Activated CD4-positive, alpha-beta T cell treated with anti-CD3 and anti-CD28 coated beads, Interleukin-2, amount 50 U/mL, for 24 hours (primary cell): ENCODE results near the gene CAMSAP2.
"Not testable (repeated sequence)": the region's sequence is repeated elsewhere in the genome, so short reads cannot be mapped to it uniquely, and the experiment has no call there.

Experiments
- DNase-seq, 2 donors: peaks; one replicate each; pipeline ENCODE4 v3.0.0-alpha.2; 2020; ENCODE audit warnings: low read depth in 1 of 2, low spot score in 1 of 2

The CAMSAP2 gene

GRCh38 chr1:200779326-200779725 is 40.6 kb downstream of the CAMSAP2 start:
- no peak for DNase-seq

DNA sequence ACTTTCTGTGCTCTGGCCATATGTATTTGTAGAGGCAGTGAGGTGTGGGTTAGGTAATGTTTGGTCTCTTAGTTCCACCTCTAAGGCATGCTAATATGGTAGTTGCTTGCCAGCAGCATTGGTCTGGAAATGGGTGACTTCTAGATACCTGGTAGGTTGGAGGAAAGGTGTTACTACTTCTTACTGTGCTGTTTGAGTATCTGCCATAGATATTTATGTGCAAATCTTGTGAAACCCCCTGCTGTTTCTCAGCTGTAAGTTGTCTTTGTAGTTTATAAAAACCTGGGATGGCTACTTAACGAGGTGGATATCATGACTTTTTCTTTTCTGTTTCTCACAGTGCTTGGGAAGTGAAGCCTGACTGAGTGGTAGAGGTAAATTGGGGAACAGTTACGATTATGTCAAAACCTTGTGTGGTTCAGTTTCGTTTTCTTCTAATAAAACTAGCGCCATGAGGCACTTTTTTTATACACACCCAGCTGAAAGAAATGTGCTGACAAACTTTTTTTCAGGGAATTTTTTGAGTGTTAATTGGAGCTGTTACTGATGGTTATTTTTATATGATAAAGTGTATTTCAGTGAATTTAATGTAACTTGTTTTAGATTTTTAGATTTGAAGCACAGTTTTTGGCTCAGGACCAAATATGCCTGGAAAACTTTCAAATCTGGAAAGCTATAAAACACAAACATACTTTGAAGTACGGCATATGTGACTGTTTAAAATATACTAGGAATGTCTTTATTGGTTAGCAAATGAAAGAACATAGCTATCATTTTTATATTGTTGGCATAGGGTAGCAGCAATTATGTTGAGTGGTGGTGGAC is 42.1 kb downstream of the CAMSAP2 start:
- no peak for DNase-seq

DNA sequence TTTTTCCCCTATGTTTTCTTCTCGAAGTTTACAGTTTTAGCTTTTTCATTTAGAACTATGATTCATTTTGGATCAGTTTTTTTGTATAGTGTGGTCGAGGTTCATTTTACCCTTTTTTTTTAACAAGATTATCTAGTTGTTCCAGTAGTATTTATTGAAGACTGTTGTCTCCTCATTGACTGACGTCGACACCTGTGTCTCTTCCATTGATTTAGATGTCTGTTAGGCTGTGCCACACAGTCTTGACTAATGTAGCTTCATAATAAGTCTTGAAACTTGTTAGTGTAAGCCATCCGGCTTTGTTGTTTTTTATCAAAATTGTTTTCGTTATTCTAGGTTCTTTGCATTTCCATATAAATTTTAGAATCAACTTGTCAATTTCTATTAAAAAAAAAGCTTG is 45.2 kb downstream of the CAMSAP2 start:
- DNase-seq: no peak

- DNase-seq: no peak
Measured at GRCh38 chr1:200784576-200784975, 45.9 kb downstream of the CAMSAP2 start.

DNA sequence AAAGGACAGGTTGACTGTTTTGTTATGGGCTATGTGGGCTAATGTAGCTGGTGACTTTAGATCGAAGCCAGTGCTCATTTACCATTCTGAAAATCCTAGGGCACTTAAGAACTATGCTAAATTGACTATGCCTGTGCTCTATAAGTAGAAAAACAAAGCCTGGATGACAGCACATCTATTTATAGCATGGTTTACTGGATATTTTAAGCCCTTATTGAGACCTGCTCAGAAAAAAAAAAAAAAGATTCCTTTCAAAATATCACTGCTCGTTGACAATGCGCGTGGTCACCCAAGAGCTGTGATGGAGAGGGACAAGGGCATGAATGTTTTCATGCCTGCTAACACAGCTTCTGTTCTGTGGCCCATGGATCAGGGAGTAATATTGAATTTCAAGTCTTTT is 48.1 kb downstream of the CAMSAP2 start:
- DNase-seq: no peak

DNA sequence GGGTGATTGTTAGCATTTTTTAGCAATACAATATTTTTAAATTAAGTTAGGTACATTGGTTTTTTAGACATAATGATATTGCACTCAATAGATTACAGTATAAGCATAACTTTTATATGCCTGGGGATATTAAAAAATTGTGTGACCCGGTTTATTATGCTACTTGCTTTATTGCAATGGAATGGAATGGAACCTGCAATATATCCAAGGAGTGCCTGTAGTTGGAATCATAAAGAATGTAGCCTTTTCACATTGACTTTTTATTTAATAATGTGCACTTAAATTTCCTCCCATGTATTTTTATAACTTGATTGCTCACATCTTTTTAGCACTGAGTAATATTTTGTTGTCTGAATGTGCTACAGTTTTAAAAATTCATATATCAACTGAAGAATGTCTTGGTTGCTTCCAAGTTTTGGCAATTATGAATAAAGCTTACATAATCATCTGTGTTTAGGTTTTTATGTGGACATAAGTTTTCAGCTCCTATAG is 49.2 kb downstream of the CAMSAP2 start:
- DNase-seq: no peak

- DNase-seq: not testable (repeated sequence)
Measured at GRCh38 chr1:200791012-200791411, 52.3 kb downstream of the CAMSAP2 start.

GRCh38 chr1:200793677-200794076 is 55.0 kb downstream of the CAMSAP2 start:
- no peak for DNase-seq

- no peak for DNase-seq
Measured at GRCh38 chr1:200794506-200795065, 55.9 kb downstream of the CAMSAP2 start.

GRCh38 chr1:200795156-200795555 is 56.5 kb downstream of the CAMSAP2 start:
- DNase-seq: no peak

DNA sequence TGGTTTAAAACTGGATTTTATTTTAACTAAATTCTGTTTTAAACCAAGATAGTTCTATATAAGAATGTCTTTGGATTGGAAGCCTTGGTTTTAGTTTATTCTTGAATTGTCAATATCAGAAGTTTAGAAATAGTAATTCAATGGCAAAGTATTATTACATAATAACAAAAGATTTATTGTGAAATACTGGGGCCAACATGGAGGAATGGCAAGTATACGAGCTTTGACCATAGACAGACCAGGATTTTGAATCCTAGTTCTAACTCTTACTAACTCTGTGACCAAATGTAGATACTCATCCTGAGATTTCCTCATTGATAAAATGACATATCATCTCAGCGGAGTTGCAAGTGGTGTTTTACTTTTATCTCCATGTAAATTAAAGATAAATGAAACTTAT is 63.3 kb downstream of the CAMSAP2 start:
- DNase-seq: no peak

DNA sequence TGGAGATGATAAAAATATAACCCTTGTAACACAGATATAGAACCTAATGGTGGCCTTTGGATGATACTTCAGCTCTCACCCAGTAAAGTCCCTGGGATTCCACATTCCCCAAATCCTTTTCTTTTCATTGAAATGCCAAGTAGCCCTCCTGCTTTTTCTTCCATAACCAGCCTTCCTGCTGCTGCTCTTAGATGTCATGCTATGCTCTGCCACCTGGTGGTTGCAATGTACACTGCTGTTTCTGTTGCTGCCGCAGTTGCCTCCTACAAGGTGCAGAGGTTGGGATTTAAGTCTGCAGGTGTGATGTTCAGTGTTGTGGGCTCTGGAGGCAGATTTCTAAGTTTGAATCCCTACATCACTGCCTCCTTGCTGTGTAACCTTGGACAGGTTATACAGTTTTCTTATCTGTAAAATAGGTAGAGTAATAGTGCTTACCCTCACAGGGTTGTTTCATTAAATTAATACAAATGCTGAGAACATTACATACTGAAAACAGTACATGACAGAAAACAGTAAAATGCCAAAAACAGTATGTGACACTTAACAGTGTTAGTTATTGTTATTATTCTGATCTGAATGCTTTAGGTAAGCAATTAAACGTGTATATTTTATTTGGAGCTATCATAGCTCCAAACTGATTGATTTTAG is 64.3 kb downstream of the CAMSAP2 start:
- DNase-seq: peak; percentile 25 to 67

DNA sequence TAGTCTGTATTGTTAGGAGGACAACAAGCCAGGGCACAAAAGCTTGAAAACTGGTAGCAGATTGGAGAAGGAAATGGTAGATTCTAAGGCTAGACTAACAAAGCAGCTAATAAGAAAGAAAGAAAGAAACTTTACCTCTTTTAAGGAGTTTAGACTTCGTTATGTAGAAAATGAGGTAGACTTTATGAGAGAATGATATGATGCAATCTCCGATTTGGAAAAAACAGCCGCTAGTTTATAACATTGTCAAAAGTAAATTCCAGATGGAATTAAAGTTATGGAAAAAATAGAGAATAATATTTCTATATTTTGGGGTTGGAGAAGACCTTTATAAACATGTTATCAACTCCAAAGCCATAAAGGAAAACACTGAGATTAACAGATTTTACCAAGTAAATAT is 67.0 kb downstream of the CAMSAP2 start:
- DNase-seq: no peak

- DNase-seq: no peak
Measured at GRCh38 chr1:200808846-200809245, 70.2 kb downstream of the CAMSAP2 start.

- no peak for DNase-seq
Measured at GRCh38 chr1:200811704-200812103, 73.0 kb downstream of the CAMSAP2 start.

- DNase-seq: not testable (repeated sequence)
Measured at GRCh38 chr1:200816624-200817224, 78.0 kb downstream of the CAMSAP2 start.

DNA sequence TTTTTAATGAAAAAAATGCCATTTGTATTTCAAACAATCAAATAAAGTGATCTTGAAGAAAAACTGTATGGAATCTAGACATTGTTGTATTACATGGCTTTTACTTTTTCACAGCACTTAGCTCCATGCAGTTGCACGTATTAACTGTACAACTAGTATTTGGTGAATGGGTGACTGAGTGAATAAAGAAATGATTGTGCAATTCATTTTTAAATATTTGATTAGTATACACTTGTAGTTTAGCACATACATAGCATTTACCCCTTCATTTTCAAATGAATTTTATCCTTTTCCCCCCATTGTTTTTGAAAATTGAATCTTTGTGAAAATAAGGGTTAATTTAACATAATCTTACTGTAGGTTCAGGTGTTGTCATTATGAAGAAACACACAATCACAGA is 79.6 kb downstream of the CAMSAP2 start:
- no peak for DNase-seq

DNA sequence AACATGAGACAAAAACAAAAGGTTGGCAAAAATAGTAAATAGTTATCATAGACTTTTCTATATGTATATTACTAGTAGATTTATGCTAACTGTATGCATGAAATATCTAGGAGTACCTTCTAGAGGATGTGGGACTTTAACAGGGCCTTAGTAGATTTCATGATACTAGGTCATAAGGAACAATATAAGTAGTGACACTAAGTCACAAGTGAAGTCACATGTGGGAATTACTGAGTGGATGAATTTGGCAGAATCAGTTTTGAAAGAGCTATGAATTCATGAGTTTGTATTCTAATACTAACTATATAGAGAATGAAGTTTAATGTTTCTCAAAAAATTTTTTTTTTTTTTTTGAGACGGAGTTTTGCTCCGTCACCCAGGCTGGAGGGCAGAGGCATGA is 81.0 kb downstream of the CAMSAP2 start:
- DNase-seq: no peak

- no peak for DNase-seq
Measured at GRCh38 chr1:200831091-200831490, 92.4 kb downstream of the CAMSAP2 start.

DNA sequence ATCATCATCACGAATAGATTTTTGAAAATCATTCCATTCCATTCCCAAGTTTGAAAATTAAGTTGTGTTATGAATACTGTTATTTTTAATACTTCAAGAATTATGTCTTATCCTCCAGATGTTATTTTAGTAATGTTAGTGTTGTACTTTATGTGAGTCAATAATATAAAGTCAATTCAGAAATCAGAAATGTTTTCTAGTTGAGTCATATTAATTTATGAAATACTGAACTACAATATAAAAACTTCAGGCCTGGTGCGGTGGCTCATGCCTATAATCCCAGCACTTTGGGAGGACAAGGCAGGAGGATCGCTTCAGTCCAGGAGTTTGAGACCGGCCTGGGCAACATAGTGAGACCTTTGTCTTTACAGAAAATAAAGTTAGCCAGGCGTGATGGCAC is 95.7 kb downstream of the CAMSAP2 start:
- no peak for DNase-seq

- DNase-seq: no peak
Measured at GRCh38 chr1:200836213-200836612, 97.5 kb downstream of the CAMSAP2 start.
